SK-N-SH (cell line): ENCODE data around the gene THEMIS. TPM values are rescaled to one million over a fixed set of nuclear protein-coding genes. Genes with fewer than 3 reads are reported as not detected.

Experiments
- CTCF ChIA-PET: fragments of 300-600, 350-600 bp; formaldehyde crosslinking; extraction: SDS; loops from one replicate; lab custom pipeline; 2021; lab: Yijun Ruan, JAX
- POLR2A ChIA-PET: fragments of 350-600 bp; sonication (Branson Sonifier 250); formaldehyde crosslinking; extraction: SDS; loops from one replicate; lab custom pipeline; 2020; ENCODE audit warnings: antibody characterized with exemption, inconsistent platforms; lab: Yijun Ruan, JAX
- DNase-seq: peaks from one replicate; pipeline ENCODE4 v3.0.0; 2012
- H2AFZ ChIP-seq: fragments of 200-600 bp; sonication (generic); 2 replicates; pipeline ENCODE4 v1.8.1; 2016; ENCODE audit warnings: antibody characterized with exemption, mild to moderate bottlenecking, low read depth
- H3F3A ChIP-seq: fragments of 200-600 bp; sonication (generic); replicated peaks from 2 replicates; pipeline ENCODE3; 2016; ENCODE audit warnings: antibody characterized with exemption, mild to moderate bottlenecking; ENCODE audit not compliant: insufficient read depth
- H3K27ac ChIP-seq, 2 experiments: fragments of 200-500 bp in 1 of 2; fragments of 200-600 bp in 1 of 2; sonication (Bioruptor generic) in 1 of 2; sonication (generic), shearing (Covaris generic) in 1 of 2; 2 replicates each; pipeline versions ENCODE4 v1.5.1 to v1.6.1; 2014 to 2016; ENCODE audit warnings: low read depth in 2 of 2, inconsistent platforms in 1 of 2, low read length in 1 of 2, mild to moderate bottlenecking in 1 of 2, mixed read lengths in 1 of 2
- H3K27me3 ChIP-seq: fragments of 200-600 bp; sonication (generic), shearing (Covaris generic); 2 replicates; pipeline ENCODE4 v1.6.1; 2016; ENCODE audit warnings: mixed run types; ENCODE audit not compliant: insufficient read depth
- H3K36me3 ChIP-seq, 2 experiments: fragments of 200-500 bp in 1 of 2; fragments of 200-600 bp in 1 of 2; sonication (Bioruptor generic) in 1 of 2; sonication (generic) in 1 of 2; replicated peaks in 1 of 2; 2 replicates each; pipeline versions ENCODE3 to v1.5.1; 2014 to 2016; ENCODE audit warnings: low read length in 1 of 2, mild to moderate bottlenecking in 1 of 2; ENCODE audit not compliant: insufficient read depth in 2 of 2, control insufficient read depth in 1 of 2
- H3K4me1 ChIP-seq, 2 experiments: fragments of 200-500 bp in 1 of 2; fragments of 200-600 bp in 1 of 2; sonication (Bioruptor generic) in 1 of 2; sonication (generic), shearing (Covaris generic) in 1 of 2; 2 replicates each; pipeline versions ENCODE4 v1.5.1 to v1.6.1; 2014 to 2016; ENCODE audit warnings: low read depth in 1 of 2, low read length in 1 of 2, mixed run types in 1 of 2; ENCODE audit not compliant: insufficient read depth in 2 of 2, control insufficient read depth in 1 of 2
- H3K4me2 ChIP-seq: fragments of 200-600 bp; sonication (generic), shearing (Covaris generic); 2 replicates; pipeline ENCODE4 v1.6.1; 2017; ENCODE audit warnings: mixed run types
- H3K4me3 ChIP-seq, 2 experiments: fragments of 200-500 bp in 1 of 2; fragments of 200-600 bp in 1 of 2; sonication (Bioruptor generic) in 1 of 2; sonication (generic), shearing (Covaris generic) in 1 of 2; 2 replicates each; pipeline versions ENCODE4 v1.5.1 to v1.8.1; 2014 to 2016; ENCODE audit warnings: low read depth in 2 of 2, inconsistent platforms in 1 of 2, low read length in 1 of 2, mild to moderate bottlenecking in 1 of 2, mixed read lengths in 1 of 2, moderate library complexity in 1 of 2
- H3K79me2 ChIP-seq: fragments of 200-600 bp; sonication (generic); 2 replicates; pipeline ENCODE4 v1.8.1; 2017; ENCODE audit warnings: mild to moderate bottlenecking; ENCODE audit not compliant: insufficient read depth
- H3K9ac ChIP-seq: fragments of 200-600 bp; sonication (generic); 2 replicates; pipeline ENCODE4 v1.6.1; 2017; ENCODE audit warnings: mixed run types
- H3K9me2 ChIP-seq: fragments of 200-600 bp; sonication (generic); 2 replicates; pipeline ENCODE4 v1.6.1; 2017; ENCODE audit warnings: mixed run types
- H3K9me3 ChIP-seq: fragments of 200-600 bp; sonication (generic); 2 replicates; pipeline ENCODE4 v1.6.1; 2017; ENCODE audit warnings: mixed run types, mild to moderate bottlenecking, moderate library complexity
- H4K20me1 ChIP-seq: fragments of 200-600 bp; sonication (generic); 2 replicates; pipeline ENCODE4 v1.6.1; 2017; ENCODE audit warnings: mild to moderate bottlenecking, mixed run types; ENCODE audit not compliant: insufficient read depth
- ELF1 ChIP-seq: IDR thresholded peaks from 2 replicates; pipeline ENCODE4 v1.4.0; 2012
- FOSL2 ChIP-seq: IDR thresholded peaks from 2 replicates; pipeline ENCODE4 v1.4.0; 2012; ENCODE audit warnings: low read depth, mild to moderate bottlenecking, moderate library complexity, borderline replicate concordance
- FOXJ3 ChIP-seq: sonication (generic); formaldehyde crosslinking; IDR thresholded peaks from 2 replicates; pipeline ENCODE4 v1.5.1; 2020; ENCODE audit warnings: mild to moderate bottlenecking, missing genetic modification reagents
- FOXM1 ChIP-seq: IDR thresholded peaks from 2 replicates; pipeline ENCODE4 v1.4.0; 2012; ENCODE audit warnings: low read depth, mild to moderate bottlenecking
- GATA2 ChIP-seq: sonication (generic); formaldehyde crosslinking; IDR thresholded peaks from 2 replicates; pipeline ENCODE4 v1.5.0; 2020; ENCODE audit warnings: mild to moderate bottlenecking, missing genetic modification reagents
- POLR2AphosphoS5 ChIP-seq: IDR thresholded peaks from 2 replicates; pipeline ENCODE4 v1.6.1; 2012; ENCODE audit warnings: low read depth, low read length
- RCOR1 ChIP-seq: fragments of 150-350 bp; IDR thresholded peaks from 2 replicates; pipeline ENCODE4 v1.6.1; 2017; ENCODE audit warnings: antibody characterized with exemption, low read length
- SIN3A ChIP-seq: IDR thresholded peaks from 2 replicates; pipeline ENCODE4 v1.6.1; 2012; ENCODE audit warnings: low read depth, mild to moderate bottlenecking, low read length, moderate library complexity, borderline replicate concordance
- SMC3 ChIP-seq: IDR thresholded peaks from 2 replicates; pipeline ENCODE4 v1.6.1; 2012; ENCODE audit warnings: low read depth, low read length, improper control_type of control experiment
- TCF12 ChIP-seq: IDR thresholded peaks from 2 replicates; pipeline ENCODE4 v1.4.0; 2012
- WGBS: methylation state at CpG from one replicate; pipeline ENCODE4 v1.1.6; 2017; ENCODE audit warnings: low lambda C conversion rate; 5-methylcytosine and 5-hydroxymethylcytosine counted together
- polyA plus RNA-seq, 3 experiments: library from polyadenylated mRNA; depleted of rRNA; stranded (reverse); fragments of >200 nt; gene quantifications; 2 replicates each; pipeline ENCODE4 v1.2.3, GENCODE V29; 2012
- TF ChIP-seq, protein P1 (sequence below): fragments of 150-350 bp; IDR thresholded peaks from 2 replicates; pipeline ENCODE4 v1.6.1; 2016; ENCODE audit warnings: mild to moderate bottlenecking, low read depth, low read length
- TF ChIP-seq, protein P2 (sequence below): fragments of 200-600 bp; sonication (generic); IDR thresholded peaks from 2 replicates; pipeline ENCODE4 v1.6.1; 2017; ENCODE audit warnings: antibody characterized with exemption, mild to moderate bottlenecking, moderate library complexity
- TF ChIP-seq, protein P3 (sequence below): fragments of 150-350 bp; IDR thresholded peaks from 2 replicates; pipeline ENCODE4 v1.6.1; 2017; ENCODE audit warnings: antibody characterized with exemption, low read length, low read depth, borderline replicate concordance

The THEMIS gene
- polyA plus RNA-seq, 1 of the 3 experiments (the other 2 are of a cell fraction), result not detected

DNA sequence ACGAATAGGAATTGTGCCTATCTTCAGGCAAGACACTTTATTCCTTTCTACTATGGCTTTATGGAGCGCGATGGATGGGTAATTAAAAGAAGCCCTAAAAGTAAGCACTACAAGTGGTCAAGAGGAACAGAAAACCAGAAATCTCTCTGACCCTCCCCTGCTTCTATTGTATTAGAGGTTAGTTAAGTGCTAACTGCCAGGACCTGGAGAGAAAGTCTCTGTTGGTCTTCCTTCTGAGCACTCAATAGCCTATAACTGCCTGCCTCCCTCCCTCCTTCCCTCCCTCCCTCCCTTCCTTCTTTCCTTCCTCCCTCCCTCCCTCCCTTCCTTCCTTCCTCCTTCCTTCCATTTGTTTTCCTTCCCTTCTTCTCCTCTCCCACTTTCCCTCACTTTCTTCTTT lies 190.2 kb downstream of the THEMIS start:
- Histone ChIP-seq H3K27me3 (no peaks in the 10 kb centered on the region), H4K20me1 (no peaks in the 10 kb centered on the region), H3K4me3 (no peak overlapping the region), H2AFZ (no peak overlapping the region), H3K9me2 (no peaks in the 10 kb centered on the region), H3K36me3 (no peaks in the 10 kb centered on the region), H3K9ac (no peak overlapping the region), H3F3A (no peaks in the 10 kb centered on the region), H3K4me1 (no peaks in the 10 kb centered on the region), H3K4me2 (no peak overlapping the region), H3K79me2 (no peaks in the 10 kb centered on the region), H3K27ac (no peak overlapping the region), H3K9me3 (no peaks in the 10 kb centered on the region)
- WGBS, result 79% methylated on average over 3 of the region's 3 CpGs
- POLR2A ChIA-PET, result no interaction called here
- CTCF ChIA-PET, result no interaction called here
- DNase-seq, result no peak
- no peak for TF ChIP-seq SIN3A

DNA sequence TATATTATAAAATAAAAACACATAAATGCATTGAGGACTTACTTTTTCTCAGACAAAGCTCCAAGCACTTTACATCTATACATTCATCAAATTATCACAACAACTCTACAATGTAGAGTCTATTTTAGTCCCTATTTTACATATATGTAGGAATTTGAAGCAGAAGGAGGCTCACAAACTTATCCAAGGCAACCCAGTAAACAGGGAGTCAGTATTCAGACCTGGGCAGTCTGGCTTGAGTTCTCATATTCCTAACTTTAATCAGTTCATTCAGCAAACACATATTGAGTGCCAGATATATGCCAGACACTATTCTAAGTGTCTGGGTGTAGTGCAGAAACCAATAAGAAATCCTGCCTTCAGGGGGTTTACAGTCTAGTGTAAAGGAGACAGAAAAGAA lies 194.6 kb downstream of the THEMIS start:
- H3K36me3 ChIP-seq, result no peaks in the 10 kb centered on the region
- no peaks in the 10 kb centered on the region for H3K4me1 ChIP-seq
- no peaks in the 10 kb centered on the region for H3K9me2 ChIP-seq
- no peak for TF ChIP-seq SMC3
- no peak for TF ChIP-seq SIN3A
- TF ChIP-seq, protein P1, sequence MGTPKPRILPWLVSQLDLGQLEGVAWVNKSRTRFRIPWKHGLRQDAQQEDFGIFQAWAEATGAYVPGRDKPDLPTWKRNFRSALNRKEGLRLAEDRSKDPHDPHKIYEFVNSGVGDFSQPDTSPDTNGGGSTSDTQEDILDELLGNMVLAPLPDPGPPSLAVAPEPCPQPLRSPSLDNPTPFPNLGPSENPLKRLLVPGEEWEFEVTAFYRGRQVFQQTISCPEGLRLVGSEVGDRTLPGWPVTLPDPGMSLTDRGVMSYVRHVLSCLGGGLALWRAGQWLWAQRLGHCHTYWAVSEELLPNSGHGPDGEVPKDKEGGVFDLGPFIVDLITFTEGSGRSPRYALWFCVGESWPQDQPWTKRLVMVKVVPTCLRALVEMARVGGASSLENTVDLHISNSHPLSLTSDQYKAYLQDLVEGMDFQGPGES, result no peak
- TF ChIP-seq, protein P2, sequence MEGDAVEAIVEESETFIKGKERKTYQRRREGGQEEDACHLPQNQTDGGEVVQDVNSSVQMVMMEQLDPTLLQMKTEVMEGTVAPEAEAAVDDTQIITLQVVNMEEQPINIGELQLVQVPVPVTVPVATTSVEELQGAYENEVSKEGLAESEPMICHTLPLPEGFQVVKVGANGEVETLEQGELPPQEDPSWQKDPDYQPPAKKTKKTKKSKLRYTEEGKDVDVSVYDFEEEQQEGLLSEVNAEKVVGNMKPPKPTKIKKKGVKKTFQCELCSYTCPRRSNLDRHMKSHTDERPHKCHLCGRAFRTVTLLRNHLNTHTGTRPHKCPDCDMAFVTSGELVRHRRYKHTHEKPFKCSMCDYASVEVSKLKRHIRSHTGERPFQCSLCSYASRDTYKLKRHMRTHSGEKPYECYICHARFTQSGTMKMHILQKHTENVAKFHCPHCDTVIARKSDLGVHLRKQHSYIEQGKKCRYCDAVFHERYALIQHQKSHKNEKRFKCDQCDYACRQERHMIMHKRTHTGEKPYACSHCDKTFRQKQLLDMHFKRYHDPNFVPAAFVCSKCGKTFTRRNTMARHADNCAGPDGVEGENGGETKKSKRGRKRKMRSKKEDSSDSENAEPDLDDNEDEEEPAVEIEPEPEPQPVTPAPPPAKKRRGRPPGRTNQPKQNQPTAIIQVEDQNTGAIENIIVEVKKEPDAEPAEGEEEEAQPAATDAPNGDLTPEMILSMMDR, result no peak
- no peak overlapping the region for H3K4me3 ChIP-seq
- DNase-seq, result no peak
- POLR2A ChIA-PET, result no interaction called here
- no peaks in the 10 kb centered on the region for H3K79me2 ChIP-seq
- H3K9ac ChIP-seq, result no peak overlapping the region
- no peak overlapping the region for H2AFZ ChIP-seq
- H3K27me3 ChIP-seq, result no peaks in the 10 kb centered on the region
- no peak overlapping the region for H3K4me2 ChIP-seq
- CTCF ChIA-PET, result no interaction called here
- H4K20me1 ChIP-seq, result no peaks in the 10 kb centered on the region
- no peak overlapping the region for H3K27ac ChIP-seq
- H3F3A ChIP-seq, result no peaks in the 10 kb centered on the region
- no peaks in the 10 kb centered on the region for H3K9me3 ChIP-seq

DNA sequence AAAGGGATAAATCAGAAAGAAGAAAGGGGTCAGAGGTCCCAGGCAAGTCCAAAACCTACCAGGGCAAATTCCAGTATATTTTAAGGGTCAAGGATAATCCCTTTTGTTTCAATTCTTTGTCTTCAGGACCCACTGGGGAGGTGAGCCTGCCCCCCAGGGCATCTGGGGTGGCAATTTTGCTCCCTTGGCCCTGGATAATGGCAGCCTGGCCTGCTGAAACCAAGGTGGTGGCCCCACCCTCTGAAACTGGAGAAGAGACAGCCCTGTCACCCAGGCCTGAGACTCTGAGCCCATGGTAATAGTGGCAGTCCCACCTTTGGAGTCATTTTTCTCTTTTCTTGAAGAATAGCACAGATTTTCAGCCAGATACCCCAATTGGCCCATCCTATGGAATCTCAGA lies 205.8 kb downstream of the THEMIS start:
- TF ChIP-seq, protein P3, sequence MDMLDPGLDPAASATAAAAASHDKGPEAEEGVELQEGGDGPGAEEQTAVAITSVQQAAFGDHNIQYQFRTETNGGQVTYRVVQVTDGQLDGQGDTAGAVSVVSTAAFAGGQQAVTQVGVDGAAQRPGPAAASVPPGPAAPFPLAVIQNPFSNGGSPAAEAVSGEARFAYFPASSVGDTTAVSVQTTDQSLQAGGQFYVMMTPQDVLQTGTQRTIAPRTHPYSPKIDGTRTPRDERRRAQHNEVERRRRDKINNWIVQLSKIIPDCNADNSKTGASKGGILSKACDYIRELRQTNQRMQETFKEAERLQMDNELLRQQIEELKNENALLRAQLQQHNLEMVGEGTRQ, result no peak
- TF ChIP-seq POLR2AphosphoS5 (no peak), RCOR1 (no peak), ELF1 (no peak), FOXJ3 (CRISPR knock-in tag) (no peak), GATA2 (CRISPR knock-in tag) (no peak), TCF12 (no peak), FOXM1 (no peak), SIN3A (no peak), SMC3 (no peak), FOSL2 (no peak)
- TF ChIP-seq, protein P1, result no peak
- TF ChIP-seq, protein P2, result no peak
- Histone ChIP-seq H3K9me3 (no peaks in the 10 kb centered on the region), H3K4me2 (no peak overlapping the region), H3K4me1 (no peaks in the 10 kb centered on the region), H2AFZ (no peak overlapping the region), H4K20me1 (no peaks in the 10 kb centered on the region), H3K4me3 (no peak overlapping the region), H3F3A (no peaks in the 10 kb centered on the region), H3K27me3 (no peaks in the 10 kb centered on the region), H3K9me2 (no peaks in the 10 kb centered on the region), H3K27ac (no peak overlapping the region), H3K79me2 (no peaks in the 10 kb centered on the region), H3K36me3 (no peaks in the 10 kb centered on the region), H3K9ac (no peak overlapping the region)
- POLR2A ChIA-PET, result no interaction called here
- no peak for DNase-seq
- CTCF ChIA-PET, result no interaction called here
